Right lobe of liver (tissue), 6 donors: Measurements from ENCODE around the gene BICDL2. TPM values are rescaled to one million over a fixed set of nuclear protein-coding genes. Genes with fewer than 3 reads are reported as not detected.

Experiments
- ATAC-seq, 4 donors: fragments of 200-7000 bp; cut with Tn5 transposase; one replicate each; pipeline ENCODE4 v1.9.1; 2020; ENCODE audit warnings: mild to moderate bottlenecking in 4 of 4, moderate library complexity in 4 of 4
- DNase-seq, 3 donors: peaks; one replicate each; pipeline ENCODE4 v3.0.0-alpha.2; 2020
- H3K27ac ChIP-seq, 3 donors: fragments of 200-600 bp; one replicate each; pipeline ENCODE4 v1.8.0; 2022
- H3K27me3 ChIP-seq, 2 donors: fragments of 200-600 bp; one replicate each; pipeline ENCODE4 v1.8.0; 2022
- H3K36me3 ChIP-seq, 4 donors: fragments of 200-600 bp; sonication (generic) in 1 of 4; one replicate each; pipeline versions ENCODE4 v1.5.1 to v1.8.0; 2017 to 2022; ENCODE audit warnings: control low read depth in 1 of 4
- H3K4me1 ChIP-seq, 4 donors: fragments of 200-600 bp; sonication (generic) in 1 of 4; one replicate each; pipeline versions ENCODE4 v1.5.1 to v1.8.0; 2017 to 2022; ENCODE audit warnings: control low read depth in 1 of 4
- H3K4me3 ChIP-seq, 3 donors: fragments of 200-600 bp; one replicate each; pipeline ENCODE4 v1.8.0; 2022
- H3K9me3 ChIP-seq, 4 donors: fragments of 200-600 bp; sonication (generic) in 1 of 4; one replicate each; pipeline versions ENCODE4 v1.5.1 to v1.8.0; 2017 to 2022; ENCODE audit warnings: control low read depth in 1 of 4
- POLR2A ChIP-seq: fragments of 450-650 bp; IDR thresholded peaks from one replicate; pipeline ENCODE4 v1.6.1; 2017; ENCODE audit warnings: antibody characterized with exemption, mild to moderate bottlenecking
- WGBS: methylation state at CpG from one replicate; pipeline ENCODE4 v1.1.6; 2018; ENCODE audit warnings: low coverage, low lambda C conversion rate; ENCODE audit not compliant: insufficient coverage; ENCODE audit errors: missing lambda C conversion rate; 5-methylcytosine and 5-hydroxymethylcytosine counted together
- intact Hi-C, 2 donors: fragments of 100-400 bp; cut with DNase I; formaldehyde crosslinking; loops; one replicate each; pipeline versions ENCODE4 v1.11.2 to v1.14.1; 2022
- total RNA-seq, 6 experiments: library from RNA; depleted of rRNA in 2 of 6; stranded (reverse); fragments of >200 nt in 2 of 6; fragmentation: NEBNext Ultra II Directional in 3 of 6; extraction: Animal tissue kit (Norgen Biotek cat#: 25700) in 3 of 6; gene quantifications; one replicate each; pipeline versions ENCODE4 v1.1.0 to v1.2.4, GENCODE V29; 2016 to 2023
- TF ChIP-seq, protein P1 (sequence below), 4 donors: fragments of 200-600 bp in 3 of 4; fragments of 450-650 bp in 1 of 4; IDR thresholded peaks; one replicate each; pipeline versions ENCODE4 v1.5.1 to v1.8.0; 2016 to 2022; ENCODE audit warnings: antibody characterized with exemption in 4 of 4, mild to moderate bottlenecking in 2 of 4
- donor health status: DM: no; HTN: yes; CAD: no.
- donor health status: DM: no; HTN: no; CAD: no.
- donor health status: DM: no; HTN: no; CAD: no.
- donor health status: DM: no; HTN: yes; CAD: no.
- donor health status: DM: no; HTN: yes; CAD: no.

The BICDL2 gene
- total RNA-seq, 6 experiments from 2014 or later: 0.11 to 0.58 (median 0.48) TPM; not detected in 1

DNA sequence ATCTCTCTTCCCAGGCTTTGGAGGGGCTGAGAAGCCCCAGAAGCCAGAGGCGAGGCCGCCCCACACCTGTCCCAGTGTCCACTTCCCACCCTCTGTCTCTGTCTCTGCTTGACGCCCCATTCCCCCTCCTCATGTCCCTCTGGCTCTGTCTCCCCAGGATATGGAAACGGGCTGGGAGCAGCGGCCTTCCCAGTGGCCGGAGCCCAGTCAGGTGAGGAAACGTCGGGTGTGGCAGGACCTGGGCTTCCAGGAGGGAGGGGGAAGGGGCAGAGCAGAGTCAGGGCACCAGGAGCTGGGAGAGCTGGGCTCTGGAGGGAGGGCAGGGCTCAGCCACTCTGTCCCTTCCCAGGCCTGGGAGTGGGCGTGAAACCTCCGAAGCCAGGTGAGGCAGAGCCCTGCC is 45.9 kb downstream of the BICDL2 start:
- H3K4me1 ChIP-seq: peaks cover 0 to 2% (median under 1%) of the 10 kb centered on the region in 4 donors
- H3K27me3 ChIP-seq: no peaks in the 10 kb centered on the region
- no peak for ATAC-seq
- no peak for TF ChIP-seq POLR2A
- TF ChIP-seq, protein P1, sequence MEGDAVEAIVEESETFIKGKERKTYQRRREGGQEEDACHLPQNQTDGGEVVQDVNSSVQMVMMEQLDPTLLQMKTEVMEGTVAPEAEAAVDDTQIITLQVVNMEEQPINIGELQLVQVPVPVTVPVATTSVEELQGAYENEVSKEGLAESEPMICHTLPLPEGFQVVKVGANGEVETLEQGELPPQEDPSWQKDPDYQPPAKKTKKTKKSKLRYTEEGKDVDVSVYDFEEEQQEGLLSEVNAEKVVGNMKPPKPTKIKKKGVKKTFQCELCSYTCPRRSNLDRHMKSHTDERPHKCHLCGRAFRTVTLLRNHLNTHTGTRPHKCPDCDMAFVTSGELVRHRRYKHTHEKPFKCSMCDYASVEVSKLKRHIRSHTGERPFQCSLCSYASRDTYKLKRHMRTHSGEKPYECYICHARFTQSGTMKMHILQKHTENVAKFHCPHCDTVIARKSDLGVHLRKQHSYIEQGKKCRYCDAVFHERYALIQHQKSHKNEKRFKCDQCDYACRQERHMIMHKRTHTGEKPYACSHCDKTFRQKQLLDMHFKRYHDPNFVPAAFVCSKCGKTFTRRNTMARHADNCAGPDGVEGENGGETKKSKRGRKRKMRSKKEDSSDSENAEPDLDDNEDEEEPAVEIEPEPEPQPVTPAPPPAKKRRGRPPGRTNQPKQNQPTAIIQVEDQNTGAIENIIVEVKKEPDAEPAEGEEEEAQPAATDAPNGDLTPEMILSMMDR (IDR thresholded peaks at IDR 0.05): no peak
- H3K27ac ChIP-seq: no peak overlapping the region
- H3K4me3 ChIP-seq: no peak overlapping the region
- no CpG with 5 or more reads among the region's 10 CpGs for WGBS
- no peak for DNase-seq
- no peaks in the 10 kb centered on the region for H3K36me3 ChIP-seq
- H3K9me3 ChIP-seq: no peaks in the 10 kb centered on the region
- intact Hi-C loops: no loop called here

DNA sequence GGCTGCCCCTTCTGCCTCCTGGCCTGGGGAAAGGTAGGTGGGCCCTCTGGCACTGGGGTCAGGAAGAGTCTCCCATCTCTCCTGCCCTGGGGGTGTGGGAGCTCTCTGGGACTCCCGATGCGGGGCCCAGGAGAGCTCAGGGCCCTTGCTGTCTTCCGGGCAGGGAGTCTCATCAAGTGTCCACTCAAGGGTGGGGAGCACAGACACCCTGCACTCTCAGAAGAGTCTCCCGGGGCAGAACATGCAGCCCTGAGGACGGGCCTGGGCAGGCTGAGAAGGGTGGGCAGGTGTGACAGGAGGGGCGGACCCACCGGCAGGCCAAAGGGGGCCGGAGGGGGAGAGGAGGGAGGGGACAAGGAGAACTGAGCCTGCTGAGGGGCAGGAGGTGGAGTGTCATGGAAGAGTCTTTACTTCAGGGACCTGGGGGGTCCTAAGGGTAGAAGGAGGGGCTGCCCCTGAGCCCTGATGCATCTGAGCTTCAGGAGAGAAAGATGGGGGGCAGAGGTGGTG is 48.1 kb downstream of the BICDL2 start:
- WGBS: 38% methylated on average over 1 of the region's 8 CpGs

DNA sequence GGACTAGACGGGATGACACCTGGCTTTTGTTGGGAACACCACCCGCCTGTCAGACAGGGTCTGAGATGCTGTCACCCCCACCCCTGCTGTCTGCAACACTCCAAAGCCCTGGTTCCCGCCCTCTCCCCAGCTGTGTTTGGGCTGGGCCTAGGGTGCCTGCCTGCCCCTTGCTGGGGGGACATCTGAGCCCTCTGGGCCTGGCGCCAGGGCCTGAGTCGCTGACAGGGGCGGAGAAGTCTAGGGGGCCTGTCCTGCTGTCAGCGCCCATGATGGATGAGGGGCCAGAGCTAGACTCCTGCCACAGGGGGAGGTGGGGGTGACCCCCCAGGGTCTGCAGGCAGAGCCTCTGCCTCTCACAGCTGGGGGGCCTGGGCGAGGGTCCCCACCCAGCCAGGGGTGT is 48.9 kb downstream of the BICDL2 start:
- no peaks in the 10 kb centered on the region for H3K27me3 ChIP-seq
- WGBS: no CpG with 5 or more reads among the region's 8 CpGs
- intact Hi-C loops: no loop called here
- no peak overlapping the region for H3K4me3 ChIP-seq
- no peak for DNase-seq
- peaks cover 0 to 21% (median 3%) of the 10 kb centered on the region in 4 donors for H3K4me1 ChIP-seq
- ATAC-seq: no peak
- H3K27ac ChIP-seq: no peak overlapping the region
- H3K36me3 ChIP-seq: no peaks in the 10 kb centered on the region
- H3K9me3 ChIP-seq: no peaks in the 10 kb centered on the region
- no peak for TF ChIP-seq POLR2A
- TF ChIP-seq, protein P1 (IDR thresholded peaks at IDR 0.05): no peak

More for the DNA sequence above, 48.1 kb downstream of the BICDL2 start:
- no peak overlapping the region for H3K4me3 ChIP-seq
- no peak overlapping the region for H3K27ac ChIP-seq
- H3K36me3 ChIP-seq: no peaks in the 10 kb centered on the region
- no peak for DNase-seq
- no peaks in the 10 kb centered on the region for H3K27me3 ChIP-seq
- no peaks in the 10 kb centered on the region for H3K9me3 ChIP-seq
- no peak for ATAC-seq
- TF ChIP-seq, protein P1 (IDR thresholded peaks at IDR 0.05): no peak
- TF ChIP-seq POLR2A: no peak
- intact Hi-C loops: no loop called here
- peaks cover 0 to 18% (median 3%) of the 10 kb centered on the region in 4 donors for H3K4me1 ChIP-seq

DNA sequence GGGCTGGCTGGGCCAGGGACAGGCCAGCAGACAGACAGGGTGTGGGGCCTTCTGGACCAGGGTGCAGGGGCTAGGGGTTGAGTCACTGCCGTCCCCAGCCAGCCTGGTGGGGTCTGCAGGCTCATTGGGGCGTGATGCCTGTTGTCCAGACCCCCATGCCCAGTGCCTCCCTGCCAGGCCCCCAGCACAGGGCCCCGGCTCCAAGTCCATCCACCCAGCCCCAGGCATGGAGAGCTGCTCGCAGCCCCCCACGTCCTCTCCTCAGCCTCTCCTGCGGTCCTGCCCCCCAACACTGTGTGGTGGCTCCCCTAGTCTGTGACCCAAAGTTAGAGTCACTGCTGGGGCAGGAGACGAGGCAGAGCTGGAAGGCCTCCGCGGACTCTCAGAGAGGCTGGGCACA is 49.5 kb downstream of the BICDL2 start:
- Histone ChIP-seq H3K27ac (no peak overlapping the region), H3K9me3 (no peaks in the 10 kb centered on the region), H3K27me3 (no peaks in the 10 kb centered on the region), H3K4me1 (peaks cover 0 to 21% (median 3%) of the 10 kb centered on the region in 4 donors), H3K36me3 (no peaks in the 10 kb centered on the region), H3K4me3 (no peak overlapping the region)
- WGBS: no CpG with 5 or more reads among the region's 9 CpGs
- intact Hi-C loops: no loop called here
- no peak for ATAC-seq
- no peak for DNase-seq
- TF ChIP-seq POLR2A: no peak
- TF ChIP-seq, protein P1 (IDR thresholded peaks at IDR 0.05): no peak
